ENCODE measurements around the gene USP7.

USP7 gene

GRCh38 chr16:8900343-8900742 is 63.4 kb downstream of the USP7 start:
- ChIA-PET CTCF (interaction anchor here (1.0 to 3.8 kb wide), 8 partner anchors 8 to 234 kb away, joined by 3 to 12 read pairs (median 4); no protein-coding TSS in a partner anchor), POLR2A (interaction anchor here (1.0 kb wide), 1 partner anchor 9 kb away, joined by 3 read pairs; no protein-coding TSS in a partner anchor)
- TF ChIP-seq CTCF (IDR thresholded peaks at IDR 0.05; ENCODE audit: control extremely low read depth, extremely low read depth, low read depth, missing control alignments), result no peak
- DNase-seq (ENCODE audit: extremely low spot score), result no peak

DNA sequence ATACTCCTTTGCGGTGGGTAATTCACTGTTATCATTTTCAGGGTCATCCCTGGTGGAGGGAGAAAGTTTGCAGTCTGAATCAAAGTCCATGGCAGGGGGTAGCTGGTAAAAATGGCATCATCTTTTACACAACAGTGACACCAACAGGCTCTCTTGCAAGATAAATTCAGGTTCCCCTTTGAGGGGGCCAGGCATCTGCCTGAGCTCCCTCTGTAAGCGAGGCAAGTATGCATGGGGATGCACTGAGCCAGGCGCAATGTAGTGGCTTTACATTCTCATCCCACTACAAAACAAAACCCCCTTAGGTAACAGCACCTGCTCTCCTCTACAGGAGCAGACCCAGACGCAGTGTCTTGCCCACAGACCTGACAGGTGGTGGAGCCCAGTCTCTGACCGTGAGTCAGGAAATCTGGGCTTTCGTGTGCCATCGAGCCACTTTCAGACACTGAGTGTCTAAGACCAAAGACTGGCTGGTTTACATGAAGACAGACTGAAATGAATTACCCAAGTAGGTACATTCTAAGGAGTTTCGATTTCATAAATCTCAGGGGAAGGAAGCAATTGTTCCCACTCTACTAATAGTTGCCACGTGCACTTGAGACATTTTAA is 63.9 kb downstream of the USP7 start:
- POLR2A ChIA-PET, result interaction anchor here (1.0 kb wide), 1 partner anchor 9 kb away, joined by 3 read pairs; no protein-coding TSS in a partner anchor
- CTCF ChIA-PET, result interaction anchor here (1.0 to 3.8 kb wide), 6 partner anchors 11 to 109 kb away, joined by 3 to 12 read pairs (median 4); no protein-coding TSS in a partner anchor
- no peak for TF ChIP-seq CTCF (IDR thresholded peaks at IDR 0.05; ENCODE audit: control extremely low read depth, extremely low read depth, low read depth, missing control alignments)

DNA sequence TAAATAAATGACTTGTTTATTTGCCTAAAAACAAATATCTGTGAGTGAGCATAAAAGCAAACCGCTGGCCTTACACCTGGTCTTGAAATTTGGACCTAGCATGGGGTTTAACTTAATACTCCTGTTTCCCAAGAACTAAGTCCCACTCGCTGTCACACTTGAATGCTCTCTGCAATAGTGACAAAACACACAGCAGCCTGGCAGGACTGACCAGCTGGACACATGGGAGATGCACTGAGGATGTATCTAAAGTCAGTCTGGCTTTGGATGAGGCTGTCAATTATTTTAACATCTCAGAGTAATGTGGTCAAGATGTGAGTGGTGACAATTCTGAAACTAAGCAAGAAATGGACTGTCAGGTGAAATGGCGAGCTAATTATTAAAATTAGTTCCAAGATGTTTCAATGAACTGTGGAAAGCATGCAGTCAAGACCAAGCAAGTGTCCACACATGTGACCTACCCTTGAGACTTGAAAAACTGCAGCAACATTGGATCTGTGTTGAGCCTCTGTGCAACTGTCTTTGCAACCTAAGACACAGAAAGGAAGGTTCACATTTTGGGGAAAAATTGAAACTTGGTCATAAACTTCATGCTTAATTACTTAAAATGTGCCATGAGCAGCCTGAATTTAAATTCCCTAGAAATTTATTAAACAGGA is 64.9 kb downstream of the USP7 start:
- TF ChIP-seq CTCF (IDR thresholded peaks at IDR 0.05; ENCODE audit: control extremely low read depth, extremely low read depth, low read depth, missing control alignments), result no peak
- POLR2A ChIA-PET, result no interaction called here
- CTCF ChIA-PET, result interaction anchor here (1.0 to 3.3 kb wide), 6 partner anchors 12 to 236 kb away, joined by 3 to 17 read pairs (median 6); no protein-coding TSS in a partner anchor
- DNase-seq (ENCODE audit: extremely low spot score), result no peak

More for the DNA sequence above, 63.9 kb downstream of the USP7 start:
- no peak for DNase-seq (ENCODE audit: extremely low spot score)

GRCh38 chr16:8894736-8895334 is 68.9 kb downstream of the USP7 start:
- POLR2A ChIA-PET, result no interaction called here
- DNase-seq (ENCODE audit: extremely low spot score), result no peak
- CTCF ChIA-PET, result interaction anchor here (1.0 to 5.2 kb wide), 7 partner anchors 9 to 114 kb away, joined by 3 to 30 read pairs (median 4); no protein-coding TSS in a partner anchor
- no peak for TF ChIP-seq CTCF (IDR thresholded peaks at IDR 0.05; ENCODE audit: control extremely low read depth, extremely low read depth, low read depth, missing control alignments)

DNA sequence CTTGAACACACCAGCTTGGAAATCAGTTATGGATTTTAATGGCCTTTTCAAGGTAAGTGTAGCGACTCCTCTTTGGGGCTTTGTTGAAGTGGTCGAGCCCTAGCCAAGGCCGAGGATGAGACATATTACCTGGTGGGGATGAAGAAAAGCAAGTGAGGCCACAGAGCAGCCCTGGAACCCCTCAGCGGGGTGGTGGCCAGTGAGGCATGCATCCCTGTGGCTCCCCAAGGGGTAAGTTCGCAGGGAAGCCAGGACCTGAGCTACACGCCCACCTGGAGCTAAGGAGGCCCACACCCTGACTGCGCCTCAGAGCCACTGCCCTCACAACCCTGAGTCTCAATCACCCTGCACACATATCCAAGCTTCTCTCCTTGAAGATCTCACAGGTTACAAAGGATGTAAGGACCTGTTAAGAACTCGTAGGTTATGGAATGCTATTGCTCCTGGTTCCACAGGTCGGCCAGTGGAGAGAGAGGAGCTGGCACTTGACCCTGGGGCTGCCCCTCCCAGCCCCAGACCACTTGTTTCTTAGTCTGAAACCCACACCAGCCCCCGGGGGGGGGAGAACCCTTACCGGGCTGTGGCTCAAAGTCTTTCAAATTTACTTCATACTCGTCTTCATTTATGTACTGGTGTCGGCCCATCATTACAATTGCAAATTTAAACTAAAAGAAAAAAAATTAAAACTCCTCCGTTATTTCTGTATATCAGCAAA is 69.6 kb downstream of the USP7 start:
- CTCF ChIA-PET, result interaction anchor here (0.9 to 5.2 kb wide), 9 partner anchors 10 to 245 kb away, joined by 3 to 30 read pairs (median 4); no protein-coding TSS in a partner anchor
- no peak for TF ChIP-seq CTCF (IDR thresholded peaks at IDR 0.05; ENCODE audit: control extremely low read depth, extremely low read depth, low read depth, missing control alignments)
- DNase-seq (ENCODE audit: extremely low spot score), result no peak
- POLR2A ChIA-PET, result no interaction called here

DNA sequence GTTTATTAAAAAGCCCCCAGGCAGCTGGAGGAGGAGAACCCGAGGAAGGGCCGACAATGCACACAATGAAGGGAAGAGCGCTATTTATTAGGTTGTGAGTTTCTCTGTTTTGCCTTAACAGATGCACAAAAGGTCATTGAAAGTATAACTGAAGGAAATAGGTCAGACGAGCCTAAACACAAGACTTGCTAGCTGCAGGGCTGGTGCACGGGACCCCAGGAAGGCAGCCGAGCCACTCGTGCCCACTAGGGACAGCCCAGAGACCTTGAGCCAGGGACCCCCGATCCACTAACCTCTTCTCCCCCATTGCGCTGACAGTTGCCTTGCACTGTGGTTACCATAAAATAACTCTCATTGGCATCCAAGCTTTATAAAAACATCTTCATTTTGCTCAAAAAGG is 70.3 kb downstream of the USP7 start:
- CTCF ChIA-PET, result interaction anchor here (0.9 to 5.2 kb wide), 9 partner anchors 10 to 246 kb away, joined by 3 to 30 read pairs (median 4); no protein-coding TSS in a partner anchor
- DNase-seq (ENCODE audit: extremely low spot score), result no peak
- no peak for TF ChIP-seq CTCF (IDR thresholded peaks at IDR 0.05; ENCODE audit: control extremely low read depth, extremely low read depth, low read depth, missing control alignments)
- POLR2A ChIA-PET, result interaction anchor here (1.1 kb wide), 1 partner anchor 199 kb away, joined by 3 read pairs; no protein-coding TSS in a partner anchor

Measured in GM10248 (cell line).